PFSK-1 (cell line): Measurements from ENCODE around the gene TGM6.

Source experiments
- FOXP2 ChIP-seq: optimal IDR thresholded peaks from 2 replicates; pipeline ENCODE3; 2011; ENCODE audit warnings: borderline replicate concordance, control low read depth, inconsistent platforms; ENCODE audit not compliant: insufficient read depth; ENCODE audit errors: extremely low read length, extremely low read depth
- POLR2AphosphoS5 ChIP-seq: IDR thresholded peaks from 2 replicates; pipeline ENCODE4 v1.6.1; 2012; ENCODE audit warnings: low read depth, mild to moderate bottlenecking, control low read depth, low read length, moderate library complexity
- REST ChIP-seq, 2 experiments: IDR thresholded peaks; 2 replicates each; pipeline versions ENCODE4 v1.6.1 to v1.8.0; 2011 to 2012; ENCODE audit warnings: low read depth in 2 of 2, low read length in 2 of 2, control low read depth in 1 of 2, inconsistent platforms in 1 of 2, mild to moderate bottlenecking in 1 of 2, moderate library complexity in 1 of 2; ENCODE audit not compliant: insufficient read depth in 1 of 2
- SIN3A ChIP-seq: IDR thresholded peaks from 2 replicates; pipeline ENCODE4 v1.6.1; 2012; ENCODE audit warnings: mild to moderate bottlenecking, low read length, moderate library complexity, borderline replicate concordance; ENCODE audit not compliant: insufficient read depth
- TAF1 ChIP-seq: IDR thresholded peaks from 2 replicates; pipeline ENCODE4 v1.6.1; 2012; ENCODE audit warnings: low read length, control low read depth, borderline replicate concordance; ENCODE audit not compliant: insufficient read depth

TGM6 gene

GRCh38 chr20:2408111-2408510, 27.4 kb downstream of the TGM6 start:
- TF ChIP-seq SIN3A (no peak), REST (IDR thresholded peaks at IDR 0.05; ENCODE audit: insufficient read depth in 1 of 2, low read depth in 2 of 2, low read length in 2 of 2) (no peak), POLR2AphosphoS5 (no peak), TAF1 (no peak)

DNA sequence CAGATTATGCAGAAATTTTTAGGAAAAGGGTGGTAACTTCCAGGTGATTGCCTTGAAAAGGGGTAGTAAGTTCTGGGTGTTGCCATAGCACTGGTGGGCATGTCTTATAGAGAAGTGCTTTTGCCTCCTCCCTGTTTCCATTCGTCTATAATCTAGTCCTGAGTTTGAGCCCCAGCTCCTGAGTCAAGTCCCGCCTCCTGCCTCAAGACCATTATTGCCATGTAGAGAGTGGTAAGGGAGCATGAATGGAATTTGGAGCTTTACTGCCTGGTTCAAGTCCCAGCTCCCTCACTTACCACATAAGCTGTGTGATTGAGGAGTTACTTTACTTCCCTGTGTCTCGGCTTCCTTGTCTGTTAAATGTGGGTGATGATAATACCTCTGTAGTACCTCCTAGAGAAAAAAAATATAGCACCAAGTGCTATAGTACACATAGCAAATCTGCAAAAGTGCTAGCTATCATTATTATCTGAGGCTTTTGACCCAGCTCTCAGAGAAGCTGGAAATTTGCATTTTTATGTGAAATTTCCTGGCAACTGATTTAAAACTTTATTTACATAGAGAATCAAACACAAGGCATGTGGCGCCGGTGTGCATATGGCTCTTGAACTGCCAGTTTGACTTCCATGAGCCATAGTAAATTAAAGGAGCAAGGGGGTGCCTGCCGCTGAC, 36.0 kb downstream of the TGM6 start:
- TF ChIP-seq FOXP2 (no peak), POLR2AphosphoS5 (no peak), REST (IDR thresholded peaks at IDR 0.05; ENCODE audit: insufficient read depth in 1 of 2, low read depth in 2 of 2, low read length in 2 of 2) (no peak), TAF1 (no peak), SIN3A (no peak)

DNA sequence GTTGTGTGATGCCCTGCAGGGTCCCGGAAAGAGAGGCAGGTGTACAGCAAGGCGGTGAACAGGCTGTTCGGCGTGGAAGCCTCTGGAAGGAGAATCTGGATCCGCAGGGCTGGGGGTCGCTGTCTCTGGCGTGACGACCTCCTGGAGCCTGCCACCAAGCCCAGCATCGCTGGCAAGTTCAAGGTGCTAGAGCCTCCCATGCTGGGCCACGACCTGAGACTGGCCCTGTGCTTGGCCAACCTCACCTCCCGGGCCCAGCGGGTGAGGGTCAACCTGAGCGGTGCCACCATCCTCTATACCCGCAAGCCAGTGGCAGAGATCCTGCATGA, 36.5 kb downstream of the TGM6 start:
- TF ChIP-seq SIN3A: no peak
- no peak for TF ChIP-seq REST (IDR thresholded peaks at IDR 0.05; ENCODE audit: insufficient read depth in 1 of 2, low read depth in 2 of 2, low read length in 2 of 2)
- TF ChIP-seq POLR2AphosphoS5: no peak
- no peak for TF ChIP-seq FOXP2
- no peak for TF ChIP-seq TAF1

DNA sequence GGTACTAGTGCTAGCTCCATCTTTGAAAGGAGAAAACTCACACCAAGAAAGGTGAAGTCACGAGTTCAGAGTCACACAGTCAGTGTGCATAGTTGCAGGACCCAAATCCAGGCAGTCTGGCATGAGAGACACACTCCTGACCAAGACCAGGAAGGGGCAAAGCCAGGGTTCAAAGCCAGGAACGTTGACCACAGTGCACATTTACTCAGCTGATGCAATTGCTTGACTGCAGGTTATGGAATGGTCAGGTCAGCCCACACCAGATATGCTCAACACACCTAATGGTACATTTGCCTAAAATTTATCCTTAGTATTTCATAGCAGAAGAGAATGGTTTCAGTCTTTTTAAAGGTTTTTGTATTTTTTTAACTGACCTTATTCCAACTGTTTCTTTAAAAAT, 37.7 kb downstream of the TGM6 start:
- no peak for TF ChIP-seq SIN3A
- no peak for TF ChIP-seq POLR2AphosphoS5
- TF ChIP-seq TAF1: no peak

- TF ChIP-seq REST (IDR thresholded peaks at IDR 0.05; ENCODE audit: insufficient read depth in 1 of 2, low read depth in 2 of 2, low read length in 2 of 2) (no peak), POLR2AphosphoS5 (no peak), TAF1 (no peak), SIN3A (no peak), FOXP2 (no peak)
These were observed 39.8 kb downstream of the TGM6 start for GRCh38 chr20:2420510-2420909.
